NCI-H82 treated with DMSO at 0.1 percent for 48 hours (cell line): ENCODE measurements around the gene FH.

Experiments used
- DNase-seq: peaks from one replicate; lab custom pipeline; 2025; ENCODE audit not compliant: unreplicated experiment; lab: John Stamatoyannopoulos, UW

Gene FH

GRCh38 chr1:241460098-241460873 lies 59.3 kb downstream of the FH start:
- no peak for DNase-seq

- peak; percentile 67 for DNase-seq
These were observed 60.3 kb downstream of the FH start for GRCh38 chr1:241459186-241459802.

- no peak for DNase-seq
These were observed 62.1 kb downstream of the FH start for GRCh38 chr1:241457421-241457820.

- no peak for DNase-seq
These were observed 62.8 kb downstream of the FH start for GRCh38 chr1:241456743-241457142.

GRCh38 chr1:241453732-241454131 lies 65.8 kb downstream of the FH start:
- no peak for DNase-seq

- no peak for DNase-seq
These were observed 67.6 kb downstream of the FH start for GRCh38 chr1:241451956-241452355.
